Neural crest cell (in vitro differentiated cells): ENCODE measurements around the gene CHD6. TPM values are rescaled to one million over a fixed set of nuclear protein-coding genes. Genes with fewer than 3 reads are reported as not detected.

Experiments used
- DNase-seq: peaks from one replicate; pipeline ENCODE4 v3.0.0; 2021; ENCODE audit warnings: low read depth, mixed read lengths, low spot score
- H3K27ac Mint-ChIP-seq: one replicate; pipeline ENCODE4 v1.8.0; 2021; ENCODE audit warnings: mild to moderate bottlenecking, mixed read lengths; ENCODE audit not compliant: unreplicated experiment
- H3K27me3 Mint-ChIP-seq: 2 replicates; pipeline ENCODE4 v1.8.0; 2021; ENCODE audit warnings: low read depth, mild to moderate bottlenecking, mixed read lengths
- H3K36me3 Mint-ChIP-seq: 2 replicates; pipeline ENCODE4 v1.8.0; 2021; ENCODE audit warnings: low read depth, mild to moderate bottlenecking, mixed read lengths
- H3K4me1 Mint-ChIP-seq: 2 replicates; pipeline ENCODE4 v1.8.0; 2021; ENCODE audit warnings: mixed read lengths
- H3K4me3 Mint-ChIP-seq: one replicate; pipeline ENCODE4 v1.8.0; 2021; ENCODE audit warnings: mild to moderate bottlenecking, mixed read lengths
- H3K9me3 Mint-ChIP-seq: 2 replicates; pipeline ENCODE4 v1.8.0; 2021; ENCODE audit warnings: mixed read lengths
- total RNA-seq: library from RNA; stranded (reverse); gene quantifications from 2 replicates; pipeline ENCODE4 v1.2.1, GENCODE V29; 2021
- TF ChIP-seq, protein P1 (sequence below): fragments of 200-600 bp; sonication (generic); conservative IDR thresholded peaks from 2 replicates; pipeline ENCODE4 v1.5.0; 2021; ENCODE audit warnings: antibody characterized with exemption, mild to moderate bottlenecking

Gene CHD6
- total RNA-seq, 1 donor from 2014 or later, result 51.2 TPM

DNA sequence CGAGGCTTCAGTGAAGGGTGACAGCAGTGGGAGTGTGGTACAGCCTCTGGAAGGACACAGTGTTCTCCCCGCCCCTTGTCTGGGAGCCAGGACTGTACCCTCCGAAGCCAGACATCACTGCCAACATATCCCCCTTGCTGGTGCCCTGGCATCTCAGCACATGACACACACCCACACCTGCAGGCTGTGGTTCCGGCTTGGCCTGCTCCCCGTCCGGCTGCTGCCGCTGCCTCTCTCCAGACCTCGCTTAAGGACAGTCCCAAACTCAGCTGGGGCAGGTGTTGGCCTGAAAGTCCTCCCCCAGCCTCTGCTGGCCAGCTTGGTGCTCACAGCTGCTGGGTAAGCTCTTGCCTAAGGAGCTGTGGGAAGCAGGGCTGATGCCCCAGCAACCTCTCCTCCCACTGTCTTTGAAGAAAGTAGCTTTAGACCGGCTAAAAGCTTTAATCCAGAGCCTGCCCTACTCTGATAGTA, 258.6 kb downstream of the CHD6 start:
- Mint-ChIP-seq H3K4me3 (no peak overlapping the region), H3K27ac (no peak overlapping the region), H3K36me3 (no peaks in the 10 kb centered on the region), H3K4me1 (no peaks in the 10 kb centered on the region), H3K9me3 (no peaks in the 10 kb centered on the region), H3K27me3 (peaks cover 2% of the 10 kb centered on the region)
- DNase-seq, result no peak
- TF ChIP-seq, protein P1, sequence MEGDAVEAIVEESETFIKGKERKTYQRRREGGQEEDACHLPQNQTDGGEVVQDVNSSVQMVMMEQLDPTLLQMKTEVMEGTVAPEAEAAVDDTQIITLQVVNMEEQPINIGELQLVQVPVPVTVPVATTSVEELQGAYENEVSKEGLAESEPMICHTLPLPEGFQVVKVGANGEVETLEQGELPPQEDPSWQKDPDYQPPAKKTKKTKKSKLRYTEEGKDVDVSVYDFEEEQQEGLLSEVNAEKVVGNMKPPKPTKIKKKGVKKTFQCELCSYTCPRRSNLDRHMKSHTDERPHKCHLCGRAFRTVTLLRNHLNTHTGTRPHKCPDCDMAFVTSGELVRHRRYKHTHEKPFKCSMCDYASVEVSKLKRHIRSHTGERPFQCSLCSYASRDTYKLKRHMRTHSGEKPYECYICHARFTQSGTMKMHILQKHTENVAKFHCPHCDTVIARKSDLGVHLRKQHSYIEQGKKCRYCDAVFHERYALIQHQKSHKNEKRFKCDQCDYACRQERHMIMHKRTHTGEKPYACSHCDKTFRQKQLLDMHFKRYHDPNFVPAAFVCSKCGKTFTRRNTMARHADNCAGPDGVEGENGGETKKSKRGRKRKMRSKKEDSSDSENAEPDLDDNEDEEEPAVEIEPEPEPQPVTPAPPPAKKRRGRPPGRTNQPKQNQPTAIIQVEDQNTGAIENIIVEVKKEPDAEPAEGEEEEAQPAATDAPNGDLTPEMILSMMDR, result no peak

DNA sequence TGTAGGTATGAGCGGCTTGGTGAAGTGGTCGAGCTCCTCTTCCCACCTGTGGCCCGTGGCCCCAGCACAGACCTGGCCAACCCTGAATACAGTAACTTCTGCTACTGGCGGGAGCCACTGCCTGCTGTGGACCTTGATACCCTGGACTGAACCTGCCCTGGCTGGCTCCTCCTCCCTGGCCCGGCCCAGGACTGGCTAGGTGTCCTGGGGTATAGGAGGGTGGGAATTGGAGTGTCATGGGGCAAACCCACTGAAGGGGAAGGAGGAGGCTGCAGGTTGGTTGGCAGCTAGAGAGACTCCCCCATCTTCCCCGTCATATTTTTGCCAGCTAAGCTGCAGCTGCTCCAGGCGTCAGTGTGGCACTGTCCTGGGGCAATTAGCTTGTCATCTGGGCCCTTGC, 259.5 kb downstream of the CHD6 start:
- H3K4me3 Mint-ChIP-seq, result no peak overlapping the region
- no peaks in the 10 kb centered on the region for H3K9me3 Mint-ChIP-seq
- TF ChIP-seq, protein P1, result no peak
- no peaks in the 10 kb centered on the region for H3K27me3 Mint-ChIP-seq
- DNase-seq, result no peak
- no peak overlapping the region for H3K27ac Mint-ChIP-seq
- no peaks in the 10 kb centered on the region for H3K4me1 Mint-ChIP-seq
- H3K36me3 Mint-ChIP-seq, result no peaks in the 10 kb centered on the region

DNA sequence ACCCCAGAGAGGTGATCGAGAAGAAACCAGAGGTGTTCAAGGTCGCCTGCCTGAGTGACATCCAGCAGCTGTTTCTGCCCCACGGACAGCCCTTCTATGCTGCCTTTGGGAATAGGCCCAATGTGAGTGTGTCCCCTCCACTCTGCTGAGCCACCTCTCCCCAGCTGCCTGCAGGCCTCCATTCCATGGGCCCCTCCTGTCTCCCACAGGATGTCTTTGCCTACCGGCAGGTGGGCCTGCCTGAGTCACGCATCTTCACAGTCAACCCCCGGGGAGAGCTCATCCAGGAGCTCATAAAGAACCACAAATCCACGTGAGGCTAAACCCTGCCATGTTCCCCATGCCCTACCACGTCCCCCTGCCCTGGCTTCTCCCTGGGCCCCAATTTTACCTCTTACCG, 259.9 kb downstream of the CHD6 start:
- no peak overlapping the region for H3K27ac Mint-ChIP-seq
- no peaks in the 10 kb centered on the region for H3K9me3 Mint-ChIP-seq
- H3K4me1 Mint-ChIP-seq, result no peaks in the 10 kb centered on the region
- H3K4me3 Mint-ChIP-seq, result no peak overlapping the region
- no peaks in the 10 kb centered on the region for H3K27me3 Mint-ChIP-seq
- H3K36me3 Mint-ChIP-seq, result no peaks in the 10 kb centered on the region
- no peak for DNase-seq
- TF ChIP-seq, protein P1, result no peak

DNA sequence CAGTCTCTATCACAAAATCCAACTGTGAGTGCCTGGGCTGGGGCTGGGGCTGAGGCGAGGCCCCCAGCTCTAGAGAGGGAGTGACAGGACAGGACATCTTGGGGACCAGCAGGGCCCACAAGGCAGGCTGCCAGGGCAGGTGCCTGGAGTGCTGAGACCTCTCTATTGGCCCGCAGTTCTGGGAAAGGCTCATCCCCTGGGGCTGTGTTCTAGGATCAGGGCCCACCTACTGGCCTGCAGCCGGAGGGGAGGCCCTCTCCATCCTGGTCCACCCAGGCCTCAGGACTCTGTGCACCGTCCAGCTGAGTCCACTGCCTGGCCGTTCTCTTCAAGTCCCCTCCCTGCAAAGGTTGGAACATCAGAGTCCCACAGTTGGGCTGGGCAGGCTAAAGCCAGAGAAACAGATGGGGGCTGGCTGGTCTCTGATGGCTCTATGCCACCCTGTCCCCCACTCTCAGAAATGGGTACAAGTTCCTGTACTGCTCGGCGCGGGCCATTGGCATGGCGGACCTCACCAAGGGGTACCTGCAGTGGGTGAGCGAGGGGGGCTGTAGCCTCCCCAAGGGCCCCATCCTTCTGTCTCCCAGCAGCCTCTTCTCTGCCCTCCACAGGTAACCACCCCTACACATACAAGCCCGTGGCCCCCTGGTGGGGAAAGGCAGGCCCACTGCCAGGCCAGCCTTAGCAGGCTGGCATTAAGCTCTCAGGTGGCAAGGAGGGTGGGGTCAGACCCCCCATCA, 260.6 kb downstream of the CHD6 start:
- DNase-seq, result no peak
- Mint-ChIP-seq H3K27me3 (no peaks in the 10 kb centered on the region), H3K27ac (no peak overlapping the region), H3K4me1 (no peaks in the 10 kb centered on the region), H3K4me3 (no peak overlapping the region), H3K36me3 (no peaks in the 10 kb centered on the region), H3K9me3 (no peaks in the 10 kb centered on the region)
- TF ChIP-seq, protein P1, result peak; percentile 22

DNA sequence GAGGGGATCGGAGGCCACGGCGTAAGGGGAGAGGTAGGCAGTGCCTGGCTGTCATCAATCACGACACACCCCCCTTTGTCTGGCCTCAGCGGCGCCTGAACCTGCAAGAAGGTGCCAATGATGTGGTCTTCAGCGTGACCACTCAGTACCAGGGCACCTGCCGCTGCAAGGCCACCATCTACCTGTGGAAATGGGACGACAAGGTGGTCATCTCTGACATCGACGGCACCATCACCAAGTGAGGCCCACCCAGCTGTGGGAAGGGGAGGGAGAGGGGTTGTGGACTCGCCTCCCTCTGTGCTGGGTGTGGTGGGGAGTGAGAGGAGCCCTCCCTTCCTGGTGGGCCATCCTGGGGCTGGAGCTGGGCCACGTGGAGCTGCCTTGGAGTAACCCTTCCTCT, 261.2 kb downstream of the CHD6 start:
- TF ChIP-seq, protein P1, result no peak
- H3K27ac Mint-ChIP-seq, result no peak overlapping the region

More for the DNA sequence above, 261.2 kb downstream of the CHD6 start:
- Mint-ChIP-seq H3K9me3 (no peaks in the 10 kb centered on the region), H3K27me3 (no peaks in the 10 kb centered on the region), H3K4me1 (no peaks in the 10 kb centered on the region), H3K36me3 (no peaks in the 10 kb centered on the region), H3K4me3 (no peak overlapping the region)
- no peak for DNase-seq
